Measurements from ENCODE around the gene MAGEB17. TPM values are rescaled to one million over a fixed set of nuclear protein-coding genes. Genes with fewer than 3 reads are reported as not detected.

The MAGEB17 gene
- total and polyA plus RNA-seq, 2 donors (not counting 1 experiment from before 2014, with no cell fraction given) = 0.10 TPM; not detected in 1

DNA sequence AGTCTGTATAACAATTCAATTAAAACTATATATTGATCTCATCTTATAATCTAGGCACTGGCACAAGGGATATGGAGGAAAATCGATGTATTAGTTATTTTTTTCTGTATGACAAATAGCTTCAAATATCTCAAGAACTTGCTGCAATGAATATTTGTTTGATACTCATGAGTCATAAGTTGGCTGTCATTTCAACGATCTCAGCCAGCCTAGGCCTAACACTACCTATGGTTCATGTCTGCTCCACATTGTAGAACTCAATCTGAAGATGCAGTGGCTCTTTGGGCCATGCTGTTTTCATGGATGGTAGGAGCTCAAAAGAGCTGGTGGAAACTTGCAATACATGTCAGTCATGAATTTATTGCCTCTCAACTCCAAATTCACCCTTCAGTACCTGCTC lies 44.7 kb downstream of the MAGEB17 start:
- peak in 1 of 2 donors; percentile 46 for DNase-seq (ENCODE audit: low read depth in 2 of 2)
- Histone ChIP-seq H4K20me1 (ENCODE audit: control insufficient read depth, extremely low read depth, insufficient read depth, low read length) (no peaks in the 10 kb centered on the region), H3K79me2 (ENCODE audit: control insufficient read depth, insufficient read depth, low read length) (no peaks in the 10 kb centered on the region), H3K9me3 (ENCODE audit: control insufficient read depth, insufficient read depth, low read depth, low read length) (no peaks in the 10 kb centered on the region), H3K4me3 (replicated peaks in 1 of 4; ENCODE audit: control extremely low read depth in 1 of 4, insufficient read depth in 1 of 4, low read depth in 3 of 4, low read length in 4 of 4) (no peak overlapping the region), H3K4me1 (ENCODE audit: control insufficient read depth, extremely low read depth, insufficient read depth, low read length) (no peaks in the 10 kb centered on the region), H2AFZ (ENCODE audit: low read length) (no peak overlapping the region), H3K36me3 (ENCODE audit: control insufficient read depth, insufficient read depth, low read length) (no peaks in the 10 kb centered on the region), H3K4me2 (ENCODE audit: extremely low read depth, insufficient read depth, low read length) (no peak overlapping the region), H3K9ac (ENCODE audit: insufficient read depth, low read length) (no peak overlapping the region), H3K27me3 (ENCODE audit: control insufficient read depth, insufficient read depth, low read length) (no peaks in the 10 kb centered on the region), H3K27ac (ENCODE audit: insufficient read depth, low read length) (no peak overlapping the region)
- TF ChIP-seq CTCF (conservative IDR thresholded peaks at IDR 0.05 in 1 of 2, IDR thresholded peaks at IDR 0.05 in 1 of 2; ENCODE audit: low read depth in 1 of 2, low read length in 2 of 2) (no peak), EZH2 (IDR thresholded peaks at IDR 0.05; ENCODE audit: low read length, missing control alignments) (no peak)

- Histone ChIP-seq H2AFZ (ENCODE audit: low read length) (no peak overlapping the region), H3K36me3 (ENCODE audit: control insufficient read depth, insufficient read depth, low read length) (no peaks in the 10 kb centered on the region), H3K27me3 (ENCODE audit: control insufficient read depth, insufficient read depth, low read length) (no peaks in the 10 kb centered on the region), H3K4me3 (replicated peaks in 1 of 4; ENCODE audit: control extremely low read depth in 1 of 4, insufficient read depth in 1 of 4, low read depth in 3 of 4, low read length in 4 of 4) (no peak overlapping the region), H3K9ac (ENCODE audit: insufficient read depth, low read length) (no peak overlapping the region), H3K4me1 (ENCODE audit: control insufficient read depth, extremely low read depth, insufficient read depth, low read length) (no peaks in the 10 kb centered on the region), H3K79me2 (ENCODE audit: control insufficient read depth, insufficient read depth, low read length) (no peaks in the 10 kb centered on the region), H4K20me1 (ENCODE audit: control insufficient read depth, extremely low read depth, insufficient read depth, low read length) (no peaks in the 10 kb centered on the region), H3K4me2 (ENCODE audit: extremely low read depth, insufficient read depth, low read length) (no peak overlapping the region), H3K9me3 (ENCODE audit: control insufficient read depth, insufficient read depth, low read depth, low read length) (no peaks in the 10 kb centered on the region), H3K27ac (ENCODE audit: insufficient read depth, low read length) (no peak overlapping the region)
- TF ChIP-seq EZH2 (IDR thresholded peaks at IDR 0.05; ENCODE audit: low read length, missing control alignments) = no peak
- TF ChIP-seq CTCF (conservative IDR thresholded peaks at IDR 0.05 in 1 of 2, IDR thresholded peaks at IDR 0.05 in 1 of 2; ENCODE audit: low read depth in 1 of 2, low read length in 2 of 2) = peak in 1 of 2 donors; percentile 48
- DNase-seq (ENCODE audit: low read depth in 2 of 2) = peak in 1 of 2 donors; percentile 30
Measured at GRCh38 chrX:16212436-16212835, 45.2 kb downstream of the MAGEB17 start.

DNA sequence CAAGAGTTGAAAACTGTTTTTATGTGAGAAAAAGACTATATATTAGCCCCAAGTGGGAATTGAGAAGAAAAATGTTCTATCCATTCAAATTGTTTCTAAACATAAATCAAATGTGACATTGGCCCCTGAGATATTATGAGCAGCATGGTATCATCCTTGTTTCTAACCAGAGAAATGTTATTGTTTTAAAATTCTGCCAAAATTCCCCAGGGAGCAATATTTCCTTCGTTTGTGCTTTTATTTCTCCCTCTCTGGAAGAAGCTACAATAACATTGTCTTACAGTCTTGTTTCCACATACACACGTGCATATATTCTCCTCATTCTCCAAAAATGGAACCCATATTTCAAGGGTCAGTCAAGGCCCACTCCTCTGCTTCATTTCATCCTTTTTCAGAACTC lies 46.7 kb downstream of the MAGEB17 start:
- Histone ChIP-seq H3K36me3 (ENCODE audit: control insufficient read depth, insufficient read depth, low read length) (no peaks in the 10 kb centered on the region), H3K27me3 (ENCODE audit: control insufficient read depth, insufficient read depth, low read length) (no peaks in the 10 kb centered on the region), H3K4me3 (replicated peaks in 1 of 4; ENCODE audit: control extremely low read depth in 1 of 4, insufficient read depth in 1 of 4, low read depth in 3 of 4, low read length in 4 of 4) (no peak overlapping the region), H3K27ac (ENCODE audit: insufficient read depth, low read length) (no peak overlapping the region), H3K9ac (ENCODE audit: insufficient read depth, low read length) (no peak overlapping the region), H3K79me2 (ENCODE audit: control insufficient read depth, insufficient read depth, low read length) (no peaks in the 10 kb centered on the region), H3K4me2 (ENCODE audit: extremely low read depth, insufficient read depth, low read length) (no peak overlapping the region), H2AFZ (ENCODE audit: low read length) (no peak overlapping the region), H3K4me1 (ENCODE audit: control insufficient read depth, extremely low read depth, insufficient read depth, low read length) (no peaks in the 10 kb centered on the region), H3K9me3 (ENCODE audit: control insufficient read depth, insufficient read depth, low read depth, low read length) (no peaks in the 10 kb centered on the region), H4K20me1 (ENCODE audit: control insufficient read depth, extremely low read depth, insufficient read depth, low read length) (no peaks in the 10 kb centered on the region)
- TF ChIP-seq EZH2 (IDR thresholded peaks at IDR 0.05; ENCODE audit: low read length, missing control alignments) = no peak
- no peak for TF ChIP-seq CTCF (conservative IDR thresholded peaks at IDR 0.05 in 1 of 2, IDR thresholded peaks at IDR 0.05 in 1 of 2; ENCODE audit: low read depth in 1 of 2, low read length in 2 of 2)
- DNase-seq (ENCODE audit: low read depth in 2 of 2) = no peak
